GM19035 (cell line): ENCODE data around the gene C22orf23.

Source experiments
- ATAC-seq: cut with Tn5 transposase; IDR thresholded peaks from one replicate; pipeline ENCODE4 v1.9.1; 2021; ENCODE audit not compliant: unreplicated experiment

C22orf23 gene

DNA sequence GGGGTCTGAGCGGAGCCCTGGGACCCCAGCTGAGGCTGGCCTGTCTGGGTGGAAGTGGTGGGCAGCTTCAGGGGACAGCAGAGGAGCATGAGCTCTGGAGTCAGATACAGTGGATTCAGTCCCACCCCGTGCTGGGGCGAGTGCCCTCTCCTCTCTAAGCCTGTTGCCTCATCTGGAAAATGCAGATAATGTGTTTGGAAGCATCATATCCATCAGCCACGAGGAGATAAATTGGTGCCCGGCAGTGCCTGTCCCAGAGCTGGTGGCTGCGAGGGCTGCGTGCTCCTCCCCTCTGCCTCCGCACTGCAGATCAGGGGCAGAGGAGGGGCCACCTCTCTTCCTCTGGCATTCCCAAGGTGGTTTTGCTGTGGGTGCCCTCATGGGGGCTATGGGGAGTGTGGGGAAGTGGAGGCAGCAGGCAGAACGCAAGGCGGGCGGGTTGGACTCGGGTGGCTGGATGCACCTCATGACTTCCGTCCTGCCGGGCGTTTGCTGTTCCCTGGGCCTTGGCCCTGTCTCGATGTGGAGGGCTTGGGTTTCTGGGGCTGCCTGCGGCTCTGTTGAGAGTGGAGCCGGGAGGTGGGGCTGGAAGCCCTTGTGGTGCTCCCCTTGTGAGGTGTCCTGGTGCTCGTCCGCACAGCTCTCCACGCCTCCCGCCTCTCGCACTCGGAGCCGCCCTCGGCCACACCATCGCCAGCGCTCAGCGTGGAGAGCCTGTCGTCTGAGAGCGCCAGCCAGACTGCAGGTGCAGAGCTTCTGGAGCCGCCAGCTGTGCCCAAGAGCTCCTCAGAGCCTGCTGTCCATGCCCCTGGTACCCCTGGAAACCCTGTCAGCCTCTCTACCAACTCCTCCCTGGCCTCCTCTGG lies 26.4 kb downstream of the C22orf23 start:
- no peak for ATAC-seq

DNA sequence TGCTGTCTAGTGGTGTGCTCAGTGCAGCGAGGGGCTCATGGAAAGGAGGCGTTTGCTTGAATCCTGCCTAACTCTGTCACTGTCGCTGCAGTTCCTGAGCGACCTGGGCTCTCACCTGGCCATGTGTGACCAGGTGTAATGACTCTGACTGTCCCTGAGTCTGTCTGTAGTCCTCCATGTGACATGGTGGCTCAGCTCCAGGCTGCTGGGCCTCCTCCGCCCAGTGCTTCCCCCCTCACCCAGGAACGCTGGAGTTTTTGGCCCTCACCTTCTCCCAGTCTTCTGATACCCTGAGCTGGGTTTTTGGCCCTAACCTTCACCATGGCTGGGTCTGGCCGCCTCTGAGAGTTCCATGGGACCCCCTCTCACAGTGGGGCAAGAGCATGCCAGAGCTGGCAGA lies 27.0 kb downstream of the C22orf23 start:
- no peak for ATAC-seq

DNA sequence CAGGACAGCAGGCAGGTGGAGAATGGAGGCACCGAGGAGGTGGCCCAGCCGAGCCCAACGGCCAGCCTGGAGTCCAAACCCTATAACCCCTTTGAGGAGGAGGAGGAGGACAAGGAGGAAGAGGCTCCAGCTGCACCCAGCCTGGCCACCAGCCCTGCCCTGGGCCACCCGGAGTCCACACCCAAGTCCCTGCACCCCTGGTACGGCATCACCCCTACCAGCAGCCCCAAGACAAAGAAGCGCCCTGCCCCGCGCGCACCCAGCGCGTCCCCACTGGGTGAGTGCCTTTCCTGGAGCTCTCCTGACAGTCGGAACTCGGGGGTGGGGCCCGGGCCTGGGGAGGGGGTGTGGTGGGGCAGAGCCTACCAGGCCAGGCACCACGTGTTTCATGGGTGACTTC lies 27.6 kb downstream of the C22orf23 start:
- ATAC-seq = no peak

DNA sequence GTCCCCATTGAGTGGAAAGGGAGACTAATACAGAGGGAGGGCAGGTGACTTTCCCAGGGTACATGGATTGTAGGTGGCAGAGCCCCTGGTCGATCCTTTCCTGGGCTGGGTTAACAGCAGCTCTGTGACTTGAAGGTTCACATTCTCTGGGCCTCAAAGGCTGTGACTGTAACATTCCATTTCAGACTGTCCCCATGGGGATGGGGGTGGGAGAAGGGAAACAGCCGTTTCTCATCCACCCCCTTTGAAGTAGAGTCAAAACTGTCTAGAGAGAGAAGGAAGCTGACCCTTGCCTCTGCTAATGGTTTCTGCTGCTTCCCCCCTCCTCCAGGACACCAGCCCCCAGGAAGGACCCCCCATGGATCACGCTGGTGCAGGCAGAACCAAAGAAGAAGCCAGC lies 28.1 kb downstream of the C22orf23 start:
- no peak for ATAC-seq

DNA sequence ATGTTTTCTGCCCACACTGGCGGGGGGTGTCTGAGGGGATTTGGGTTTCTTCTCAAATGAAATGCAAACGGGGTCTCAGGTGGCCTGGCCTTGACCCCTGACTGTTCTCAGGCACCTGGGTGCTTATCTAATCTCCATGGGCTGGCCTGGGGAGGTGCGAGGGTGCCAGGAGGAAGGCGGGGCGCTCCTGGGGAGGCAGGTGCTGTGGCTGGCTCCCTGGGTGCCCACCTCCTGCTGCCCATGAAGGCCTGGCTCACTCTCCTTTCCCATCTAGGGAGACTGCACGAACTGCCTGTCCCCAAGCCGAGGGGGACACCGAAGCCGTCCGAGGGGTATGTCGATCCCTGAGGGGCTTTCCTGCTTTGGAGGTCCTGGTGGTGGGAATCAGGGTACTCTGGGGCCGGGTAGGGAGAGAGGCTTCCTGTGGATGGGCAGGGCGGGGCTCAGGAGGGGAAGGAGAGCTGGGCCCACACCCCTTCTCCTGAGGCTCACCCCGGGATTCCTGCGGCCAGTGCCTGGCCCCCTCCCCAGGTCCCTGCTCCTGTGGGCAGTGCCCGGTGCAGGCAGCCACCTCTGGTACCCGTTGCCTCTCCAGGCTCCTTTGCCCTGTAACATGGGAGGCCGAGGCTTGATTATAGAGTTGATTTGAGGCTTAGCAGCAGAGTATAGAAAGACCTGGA lies 28.9 kb downstream of the C22orf23 start:
- no peak for ATAC-seq

DNA sequence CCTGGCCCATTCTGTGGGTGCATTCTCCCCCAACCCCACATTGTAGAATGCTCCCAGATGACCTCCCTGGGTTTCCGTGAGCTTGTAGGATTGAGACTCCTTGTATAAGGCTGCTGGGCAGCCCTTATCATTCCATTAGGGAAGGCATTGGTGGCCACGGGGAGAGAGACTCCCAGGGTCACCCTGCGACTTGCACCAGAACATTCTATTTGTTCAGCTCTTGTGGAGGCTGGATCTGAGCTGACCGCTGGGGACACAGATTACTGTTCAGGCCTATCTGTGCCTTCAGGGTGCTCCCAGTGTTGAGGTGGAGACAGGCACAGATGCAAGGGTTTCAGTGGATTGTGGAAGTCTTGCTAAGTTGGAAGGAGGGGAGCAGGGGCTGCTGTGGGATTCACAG lies 29.5 kb downstream of the C22orf23 start:
- no peak for ATAC-seq

DNA sequence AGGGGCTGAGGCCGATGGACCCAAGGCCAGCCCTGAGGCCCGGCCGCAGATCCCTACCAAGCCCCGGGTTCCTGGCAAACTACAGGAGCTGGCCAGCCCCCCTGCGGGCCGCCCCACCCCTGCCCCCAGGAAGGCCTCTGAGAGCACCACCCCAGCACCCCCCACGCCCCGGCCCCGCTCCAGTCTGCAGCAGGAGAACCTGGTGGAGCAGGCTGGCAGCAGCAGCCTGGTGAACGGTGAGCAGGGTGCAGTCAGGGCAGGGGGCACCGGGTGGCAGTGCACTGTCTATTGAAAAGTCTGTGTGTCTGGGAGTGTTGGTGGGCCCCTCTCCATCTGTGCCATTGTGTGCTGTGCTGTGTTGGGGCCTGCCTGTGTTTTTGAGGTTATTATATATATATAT lies 31.2 kb downstream of the C22orf23 start:
- ATAC-seq = no peak

DNA sequence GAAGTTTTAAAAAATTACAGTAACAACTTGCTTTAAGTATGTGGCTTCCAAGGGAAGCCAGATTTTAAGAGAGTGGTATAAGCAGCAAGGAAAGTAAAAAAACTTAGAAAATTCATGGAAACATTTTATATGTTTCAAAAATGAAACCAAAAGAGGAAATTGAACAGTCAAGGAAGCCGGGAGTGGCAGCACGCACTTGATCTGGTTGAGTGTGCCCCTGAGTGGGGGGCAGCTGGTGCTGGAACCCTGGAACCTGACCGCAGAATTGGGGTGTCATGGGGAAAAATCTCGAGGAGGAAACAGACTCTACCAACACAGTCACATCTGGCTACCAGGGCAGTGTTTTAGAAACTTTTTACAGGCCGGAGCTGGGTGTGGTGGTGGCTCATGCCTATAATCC lies 33.3 kb downstream of the C22orf23 start:
- ATAC-seq = no peak

DNA sequence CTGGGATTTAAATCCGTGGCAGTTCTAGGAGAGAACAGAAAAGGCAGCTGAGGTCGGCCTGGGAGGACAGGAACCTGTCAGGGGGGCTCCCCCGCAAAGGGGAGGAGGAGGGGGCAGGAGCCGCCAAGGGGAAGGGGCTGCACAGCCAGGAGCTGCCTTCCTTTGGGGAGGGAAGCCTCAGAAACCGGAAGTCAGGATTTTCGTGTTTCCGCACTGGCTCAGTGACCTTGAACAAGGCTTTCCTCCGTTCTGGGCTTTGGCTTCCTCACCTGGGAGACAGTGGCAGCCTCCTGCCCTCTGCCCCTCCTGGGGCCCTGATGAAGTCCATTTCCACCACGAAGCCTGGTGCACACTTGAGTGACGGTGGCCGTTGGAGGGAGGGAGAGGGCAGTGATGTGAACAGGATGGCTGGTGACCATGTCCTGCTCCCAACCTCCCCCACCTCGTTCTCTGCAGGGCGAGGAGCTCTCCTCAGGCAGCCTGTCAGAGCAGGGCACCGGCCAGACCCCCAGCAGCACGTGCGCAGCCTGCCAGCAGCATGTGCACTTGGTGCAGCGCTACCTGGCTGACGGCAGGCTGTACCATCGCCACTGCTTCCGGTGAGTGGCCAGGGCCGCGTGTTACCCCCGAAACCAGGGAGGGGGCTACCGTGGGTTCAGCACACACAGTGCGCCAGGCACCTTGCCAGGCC lies 34.7 kb downstream of the C22orf23 start:
- ATAC-seq = no peak

DNA sequence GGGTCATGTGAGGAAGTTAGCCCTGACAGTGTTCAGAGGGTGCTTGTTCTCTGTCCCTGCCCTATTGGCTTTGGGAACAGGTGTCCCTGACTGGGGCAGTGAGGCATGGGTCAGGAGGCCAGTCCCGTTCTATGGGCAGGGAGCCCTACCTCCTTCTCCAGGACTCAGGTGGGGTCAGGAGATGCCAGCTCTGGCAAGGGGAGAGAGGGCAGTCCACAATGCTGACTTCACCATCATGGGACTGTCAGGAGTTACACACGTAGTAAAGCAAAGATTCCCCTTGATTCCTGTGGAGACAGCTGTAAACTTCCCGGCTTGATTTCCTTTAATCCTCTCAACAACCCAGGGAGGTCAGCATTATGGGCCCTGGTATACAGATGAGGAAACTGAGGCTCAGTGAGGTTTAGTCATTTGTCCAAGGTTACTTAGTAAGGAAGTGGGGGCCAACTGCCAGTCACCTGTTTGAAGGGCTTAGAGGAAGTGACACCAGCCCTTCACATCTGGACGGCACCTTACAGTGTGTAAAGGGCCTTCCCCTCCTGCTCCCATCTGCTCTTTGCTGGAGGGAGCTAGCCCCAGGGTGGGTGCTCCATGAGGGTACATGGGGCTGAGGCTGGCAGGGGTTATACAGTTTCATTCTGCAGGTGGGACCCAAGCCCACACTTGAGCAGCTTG lies 35.4 kb downstream of the C22orf23 start:
- ATAC-seq = no peak

DNA sequence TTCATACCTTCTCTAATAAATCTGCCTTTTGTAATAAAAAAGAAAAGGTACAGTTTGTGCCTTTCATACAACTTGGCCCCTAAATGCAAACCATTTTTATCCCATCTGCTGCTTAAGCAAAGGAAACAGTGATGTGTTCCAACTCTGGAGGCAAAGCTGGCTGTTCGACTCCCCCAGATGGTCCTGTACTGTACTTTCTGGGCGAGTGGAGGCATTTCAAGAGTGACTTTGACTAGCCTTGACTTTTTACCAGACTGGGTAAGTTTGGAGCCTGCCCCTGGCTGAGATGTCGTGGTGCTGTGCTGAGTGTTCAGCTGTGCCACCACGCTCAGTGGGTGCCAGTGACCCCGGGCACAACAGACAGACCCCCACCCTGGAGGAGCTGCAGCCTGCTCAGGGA lies 37.1 kb downstream of the C22orf23 start:
- ATAC-seq = no peak

DNA sequence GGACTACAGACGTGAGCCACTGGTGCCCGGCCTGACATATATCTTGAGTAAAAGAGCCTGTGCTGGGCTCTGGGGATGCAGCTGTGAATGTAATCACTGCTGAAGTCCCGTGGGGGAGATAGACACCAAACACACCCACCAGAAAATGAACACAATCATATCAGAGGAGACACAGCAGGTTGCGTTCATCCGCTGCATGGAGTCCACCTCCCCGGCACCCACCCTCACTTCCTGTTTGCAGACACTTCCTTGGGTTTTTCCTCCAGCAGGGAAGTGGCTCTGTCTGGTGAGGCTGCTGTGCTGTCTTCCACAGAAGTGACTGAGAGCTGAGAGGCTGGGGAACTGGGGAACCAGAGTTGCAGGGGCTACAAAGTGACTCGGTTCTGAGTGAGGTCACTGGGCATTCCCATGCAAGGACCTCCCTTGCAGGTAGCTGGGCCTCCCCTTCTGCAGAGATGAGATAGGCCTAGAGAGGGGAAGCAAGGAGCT lies 40.1 kb downstream of the C22orf23 start:
- no peak for ATAC-seq

DNA sequence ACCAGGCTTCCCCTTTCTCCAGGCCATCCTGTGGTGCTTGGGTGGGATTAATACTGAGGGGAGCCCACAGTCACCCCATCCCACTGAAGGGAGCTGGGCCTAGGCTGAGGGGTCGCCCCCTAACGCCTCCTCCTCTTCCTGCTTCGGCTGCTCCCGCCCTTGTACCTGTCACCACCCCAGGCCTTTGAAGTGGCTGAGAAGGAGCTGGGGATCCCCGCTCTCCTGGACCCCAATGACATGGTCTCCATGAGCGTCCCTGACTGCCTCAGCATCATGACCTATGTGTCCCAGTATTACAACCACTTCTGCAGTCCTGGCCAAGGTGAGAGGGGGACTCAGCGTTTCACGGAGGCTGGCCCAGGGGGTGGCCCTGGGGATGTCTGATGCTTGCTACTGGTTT lies 41.2 kb downstream of the C22orf23 start:
- no peak for ATAC-seq

DNA sequence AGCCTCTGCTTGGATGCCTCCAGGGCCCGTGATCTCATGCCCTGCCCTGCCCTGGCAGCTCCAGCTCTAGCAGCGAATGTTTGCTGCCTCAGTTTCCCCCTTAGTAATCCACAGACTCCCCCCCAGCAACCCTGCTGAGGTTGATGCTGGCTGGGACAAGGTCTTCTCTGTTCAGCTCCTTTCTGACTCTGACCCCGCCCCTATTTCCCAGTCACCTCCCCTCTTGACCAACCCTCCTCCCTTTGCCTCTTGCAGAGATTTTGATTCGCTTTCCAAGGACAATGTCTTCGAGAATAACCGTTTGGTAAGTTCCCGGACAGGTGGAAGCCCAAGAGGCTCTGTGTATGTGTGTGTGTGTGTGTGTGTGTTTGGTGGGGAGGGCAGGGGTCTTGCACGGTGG lies 41.7 kb downstream of the C22orf23 start:
- ATAC-seq = no peak

DNA sequence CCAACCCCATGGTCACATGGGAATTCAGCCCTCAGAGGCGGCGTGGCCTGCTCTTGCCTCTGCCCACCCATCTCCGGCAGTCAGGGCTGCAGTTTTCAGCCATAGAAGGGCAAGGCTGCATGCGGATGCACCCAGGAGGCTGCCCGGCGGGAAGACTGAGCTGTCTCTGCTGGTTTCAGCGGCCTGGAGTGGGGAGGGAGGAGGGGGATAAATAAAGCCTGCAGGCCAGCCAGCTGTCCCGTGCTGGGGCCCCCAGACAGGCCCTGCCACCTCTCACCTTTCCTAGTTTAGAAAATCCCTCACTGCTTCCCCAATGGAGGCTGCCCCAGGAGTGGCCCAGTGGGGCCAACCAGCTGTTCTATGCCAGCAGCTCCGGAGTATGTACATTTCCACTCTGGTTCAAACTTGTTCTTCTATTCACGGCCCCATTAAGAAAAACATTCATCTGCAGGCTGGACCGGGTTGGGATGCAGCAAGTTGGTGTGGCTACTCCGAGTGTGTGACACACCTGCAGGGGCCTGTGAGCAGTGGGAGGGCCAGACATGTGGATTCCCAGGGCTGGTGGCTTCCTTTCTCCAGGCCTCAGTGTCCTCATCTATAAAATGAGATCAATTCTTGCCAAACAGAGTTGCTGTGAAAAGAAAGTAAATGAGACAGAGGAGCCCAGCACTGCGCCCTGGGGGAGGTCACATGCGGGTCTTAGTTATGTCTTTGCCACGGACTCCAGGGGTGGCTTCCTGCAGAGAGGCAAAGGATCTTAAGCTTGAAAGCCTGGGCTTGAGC lies 42.3 kb downstream of the C22orf23 start:
- no peak for ATAC-seq

DNA sequence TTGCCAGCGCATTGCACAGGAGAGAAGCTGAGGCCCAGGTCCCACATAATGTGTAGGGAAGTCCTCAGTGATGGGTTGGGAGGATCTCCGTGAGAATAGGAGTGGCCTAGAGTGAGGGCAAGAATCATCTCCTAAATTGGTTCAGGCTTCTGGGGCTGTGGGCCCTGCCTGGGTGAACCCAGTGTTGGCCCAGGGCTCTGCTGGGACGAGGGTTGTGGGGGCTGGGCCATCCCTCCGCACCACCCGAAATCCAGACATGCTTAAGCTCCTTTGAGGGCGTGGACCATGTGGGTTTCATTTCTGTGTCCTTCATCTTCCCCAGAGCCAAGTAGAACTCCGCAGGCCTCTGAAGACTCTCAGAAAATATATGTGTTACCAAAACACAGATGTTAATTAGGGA lies 43.6 kb downstream of the C22orf23 start:
- ATAC-seq = no peak

DNA sequence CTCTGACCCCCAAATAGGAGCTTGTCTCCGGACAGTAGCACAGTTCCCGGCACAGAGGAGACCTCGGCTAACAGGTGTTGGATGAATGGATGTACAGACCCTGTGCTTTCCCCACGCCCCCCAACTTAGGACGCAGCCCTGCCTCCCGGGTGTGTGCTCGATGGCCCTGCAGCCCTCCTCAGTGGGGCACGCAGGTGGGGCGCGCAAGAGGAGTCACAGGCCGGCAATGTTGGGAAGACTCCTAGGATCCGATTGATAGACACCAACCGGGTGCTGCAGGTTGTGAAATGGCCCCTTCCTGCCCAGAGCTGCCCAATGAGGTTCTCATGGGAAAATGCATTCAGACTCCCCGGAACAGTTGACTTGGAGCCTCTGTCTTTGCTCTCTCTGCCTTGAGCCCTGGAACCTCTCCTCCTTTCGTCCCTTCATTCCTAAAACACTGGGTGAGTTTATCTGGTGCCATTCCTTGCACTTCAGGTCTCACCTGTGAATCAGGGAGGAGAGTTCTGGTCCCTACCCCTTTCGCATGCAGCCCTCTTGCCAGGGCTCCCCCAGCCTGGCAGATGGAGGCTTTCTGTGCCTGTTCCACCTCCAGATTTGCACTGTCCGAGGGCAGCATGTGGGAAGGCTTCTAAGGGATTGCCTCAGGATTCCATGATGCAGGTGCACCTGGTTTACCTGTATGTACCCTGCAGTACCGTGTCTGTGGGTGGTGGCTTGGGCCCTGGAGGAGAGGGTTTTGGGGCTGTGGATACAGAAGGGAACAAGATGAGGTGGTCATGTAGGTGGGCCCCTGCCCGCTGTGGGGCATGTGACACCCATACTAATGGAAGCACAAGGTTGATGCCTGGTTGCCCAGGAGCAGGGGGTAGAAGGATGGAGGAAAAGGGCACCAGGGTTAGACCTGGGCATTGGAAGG lies 46.1 kb downstream of the C22orf23 start:
- ATAC-seq = no peak

DNA sequence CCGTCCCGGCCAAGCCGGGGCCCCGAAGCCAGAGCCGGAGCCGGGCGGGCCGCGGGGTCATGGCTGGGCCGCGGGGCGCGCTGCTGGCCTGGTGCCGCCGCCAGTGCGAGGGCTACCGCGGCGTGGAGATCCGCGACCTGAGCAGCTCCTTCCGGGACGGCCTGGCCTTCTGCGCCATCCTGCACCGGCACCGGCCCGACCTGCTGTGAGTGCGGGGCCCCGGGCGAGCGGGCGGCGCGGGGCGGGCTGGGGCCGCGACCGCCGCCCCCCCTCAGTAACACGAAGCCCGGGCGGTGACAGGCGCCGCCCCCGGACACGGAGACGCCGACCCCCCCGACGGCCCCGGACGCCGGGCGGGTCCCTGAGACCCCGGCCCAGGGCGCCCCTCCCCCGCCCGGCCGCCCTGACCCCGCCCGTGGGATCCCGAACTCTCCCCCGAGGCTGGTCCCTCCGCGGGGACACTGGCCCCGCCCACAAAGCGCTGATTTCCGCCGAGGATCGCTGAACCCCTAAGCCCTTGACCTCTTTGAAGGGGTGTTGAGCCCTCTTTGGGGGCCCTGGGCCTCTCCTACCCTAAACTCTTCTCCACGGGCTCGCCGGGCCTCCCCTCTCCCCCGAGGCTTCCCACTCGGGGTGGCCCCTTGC lies 46.9 kb downstream of the C22orf23 start:
- ATAC-seq = peak; percentile 38
